GM23248 (cell line): Measurements from ENCODE around the gene GFRA1.

Experiments
- EZH2 ChIP-seq: fragments of 200-600 bp; sonication (generic); IDR thresholded peaks from 2 replicates; pipeline ENCODE4 v1.6.1; 2018; ENCODE audit warnings: antibody characterized with exemption, mild to moderate bottlenecking; ENCODE audit not compliant: insufficient read depth, poor library complexity, severe bottlenecking
- EZH2phosphoT487 ChIP-seq: fragments of 200-600 bp; sonication (generic); IDR thresholded peaks from 2 replicates; pipeline ENCODE4 v1.6.1; 2018; ENCODE audit warnings: antibody characterized with exemption, moderate library complexity, mild to moderate bottlenecking, low read depth; ENCODE audit not compliant: insufficient read depth

DNA sequence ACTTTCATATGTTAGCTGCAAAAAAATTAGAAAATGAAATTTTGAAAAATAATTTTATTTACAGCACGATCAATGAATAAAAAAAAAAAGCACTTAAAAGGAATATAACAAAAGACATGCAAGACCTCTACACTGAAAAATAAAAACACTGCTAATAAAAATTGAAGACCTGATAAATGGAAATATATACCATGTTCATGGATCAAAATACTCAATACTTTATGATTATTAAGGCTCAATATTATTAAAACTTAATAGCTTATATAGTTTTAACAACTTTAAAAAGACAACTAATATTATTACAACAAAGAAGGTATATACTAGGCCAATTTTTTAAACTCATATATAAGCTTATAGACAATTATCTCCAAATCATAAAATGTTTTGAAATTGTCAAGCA is 143.0 kb downstream of the GFRA1 start:
- TF ChIP-seq EZH2phosphoT487, result no peak
- TF ChIP-seq EZH2, result no peak
